RPMI8226 (cell line): ENCODE measurements around the gene NETO2.
"Not testable (repeated sequence)": the region's sequence is repeated elsewhere in the genome, so short reads cannot be mapped to it uniquely, and the experiment has no call there.

Experiments used
- DNase-seq: peaks from one replicate; pipeline ENCODE4 v3.0.0-alpha.2; 2015

The NETO2 gene, protein sequence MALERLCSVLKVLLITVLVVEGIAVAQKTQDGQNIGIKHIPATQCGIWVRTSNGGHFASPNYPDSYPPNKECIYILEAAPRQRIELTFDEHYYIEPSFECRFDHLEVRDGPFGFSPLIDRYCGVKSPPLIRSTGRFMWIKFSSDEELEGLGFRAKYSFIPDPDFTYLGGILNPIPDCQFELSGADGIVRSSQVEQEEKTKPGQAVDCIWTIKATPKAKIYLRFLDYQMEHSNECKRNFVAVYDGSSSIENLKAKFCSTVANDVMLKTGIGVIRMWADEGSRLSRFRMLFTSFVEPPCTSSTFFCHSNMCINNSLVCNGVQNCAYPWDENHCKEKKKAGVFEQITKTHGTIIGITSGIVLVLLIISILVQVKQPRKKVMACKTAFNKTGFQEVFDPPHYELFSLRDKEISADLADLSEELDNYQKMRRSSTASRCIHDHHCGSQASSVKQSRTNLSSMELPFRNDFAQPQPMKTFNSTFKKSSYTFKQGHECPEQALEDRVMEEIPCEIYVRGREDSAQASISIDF

GRCh38 chr16:47143677-47144558 lies at the start of gene NETO2:
Gene NETO2 (minus strand): TSS chr16:47143945. CDS start chr16:47143612, 333 bp downstream.
- DNase-seq: peak; percentile 87

GRCh38 chr16:47182318-47182717 lies 38.6 kb upstream of the NETO2 start:
- DNase-seq: no peak

- not testable (repeated sequence) for DNase-seq
These were observed 37.3 kb upstream of the NETO2 start for GRCh38 chr16:47181066-47181465.

DNA sequence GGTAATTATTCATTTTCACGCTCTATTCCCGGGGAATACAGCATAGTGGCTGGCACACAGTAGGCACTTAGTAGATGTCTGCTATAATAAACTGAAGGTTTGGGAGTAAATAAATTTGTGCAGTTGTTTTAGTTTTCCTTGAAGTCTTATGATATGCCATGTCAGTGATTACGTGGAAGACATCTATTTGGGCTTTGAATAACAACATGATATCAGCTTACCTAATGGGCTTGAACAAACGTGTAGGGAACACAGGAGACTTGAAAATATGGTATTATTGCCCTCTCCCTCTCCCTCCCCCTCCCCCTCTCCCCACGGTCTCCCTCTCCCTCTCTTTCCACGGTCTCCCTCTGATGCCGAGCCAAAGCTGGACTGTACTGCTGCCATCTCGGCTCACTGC lies 36.3 kb upstream of the NETO2 start:
- DNase-seq: no peak

GRCh38 chr16:47175152-47175551 lies 31.4 kb upstream of the NETO2 start:
- no peak for DNase-seq

- DNase-seq: no peak
These were observed 19.1 kb upstream of the NETO2 start for GRCh38 chr16:47162670-47163420.

GRCh38 chr16:47161464-47161863 lies 17.7 kb upstream of the NETO2 start:
- DNase-seq: no peak

- no peak for DNase-seq
These were observed 16.7 kb upstream of the NETO2 start for GRCh38 chr16:47160422-47160821.

DNA sequence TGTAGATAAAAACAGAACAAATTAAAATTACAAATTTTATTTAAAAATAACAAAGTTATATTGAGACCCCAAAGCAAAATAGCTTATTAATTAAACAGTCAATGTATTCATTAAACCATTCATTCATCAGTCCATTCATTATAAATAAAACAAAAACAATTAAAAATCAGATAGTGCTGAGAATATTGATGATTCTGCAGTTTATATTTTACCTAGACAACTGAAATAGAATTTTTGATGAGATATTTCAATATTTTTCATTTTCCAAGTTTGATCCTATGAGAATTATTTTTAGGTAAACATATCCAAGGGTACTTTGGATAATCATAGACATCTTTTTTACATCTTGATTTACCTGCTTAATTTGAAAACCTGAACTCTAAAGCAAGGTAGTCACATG lies 15.2 kb upstream of the NETO2 start:
- DNase-seq: no peak

GRCh38 chr16:47156680-47157215 lies 13.0 kb upstream of the NETO2 start:
- DNase-seq: no peak

- not testable (repeated sequence) for DNase-seq
These were observed 8.8 kb upstream of the NETO2 start for GRCh38 chr16:47152501-47152900.

DNA sequence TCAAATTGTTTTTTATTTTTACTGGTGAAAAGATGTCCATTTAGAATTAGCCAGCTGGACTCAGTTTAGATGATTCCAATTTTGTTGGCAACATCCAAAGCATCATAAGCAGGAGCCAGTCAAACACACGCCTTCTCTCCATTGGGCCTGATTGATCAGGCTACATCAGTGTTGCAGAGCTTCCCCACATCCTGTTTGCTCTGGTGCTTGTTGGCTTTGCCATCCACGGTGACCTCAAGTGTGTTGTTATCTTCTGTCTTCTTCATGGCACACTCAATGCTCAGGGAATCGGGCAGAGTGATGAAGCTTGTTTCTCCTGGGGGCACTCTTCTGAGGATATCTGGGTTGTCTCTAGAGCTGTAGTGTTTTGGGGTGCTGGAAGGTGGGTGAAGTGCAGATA lies 6.3 kb upstream of the NETO2 start:
- no peak for DNase-seq

DNA sequence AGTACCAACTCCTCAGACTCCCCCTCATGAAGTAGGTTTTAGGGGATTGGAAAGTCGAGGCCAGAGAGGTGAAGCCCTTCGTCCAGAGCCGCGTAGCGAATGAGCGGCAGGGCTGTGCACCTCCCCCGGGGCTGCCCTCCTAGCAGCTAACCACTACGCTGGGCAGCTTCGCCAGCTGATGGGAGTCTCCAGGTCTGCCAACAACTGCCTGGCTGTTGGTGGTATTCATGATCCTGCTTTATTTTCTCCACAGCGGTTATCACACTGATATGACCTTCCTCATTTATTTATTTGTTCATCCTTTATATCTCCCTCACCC lies 773 bp upstream of the NETO2 start:
- DNase-seq: no peak

GRCh38 chr16:47142821-47143676 lies 696 bp downstream of the NETO2 start:
- peak; percentile 92 for DNase-seq

DNA sequence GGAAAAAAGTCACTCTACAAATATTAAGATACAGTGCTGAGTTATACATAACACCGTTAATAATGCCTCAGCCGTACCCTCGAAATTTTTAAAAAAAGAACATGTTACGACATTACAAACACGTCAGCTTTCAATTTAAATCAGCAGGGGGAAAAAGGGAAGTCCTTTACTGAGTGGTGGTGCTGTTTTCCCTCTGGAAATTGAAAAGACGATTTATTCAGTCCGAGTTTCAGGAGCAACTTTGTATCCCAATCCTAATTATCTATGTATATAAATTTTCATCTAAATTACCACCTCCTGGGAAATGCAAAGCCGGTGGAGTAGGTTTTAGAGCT lies 1.3 kb downstream of the NETO2 start:
- peak; percentile 54 for DNase-seq

GRCh38 chr16:47141773-47142485 lies 1.8 kb downstream of the NETO2 start:
- DNase-seq: peak; percentile 96

- DNase-seq: no peak
These were observed 3.1 kb downstream of the NETO2 start for GRCh38 chr16:47140686-47141085.

GRCh38 chr16:47139561-47140185 lies 4.1 kb downstream of the NETO2 start:
- DNase-seq: no peak

DNA sequence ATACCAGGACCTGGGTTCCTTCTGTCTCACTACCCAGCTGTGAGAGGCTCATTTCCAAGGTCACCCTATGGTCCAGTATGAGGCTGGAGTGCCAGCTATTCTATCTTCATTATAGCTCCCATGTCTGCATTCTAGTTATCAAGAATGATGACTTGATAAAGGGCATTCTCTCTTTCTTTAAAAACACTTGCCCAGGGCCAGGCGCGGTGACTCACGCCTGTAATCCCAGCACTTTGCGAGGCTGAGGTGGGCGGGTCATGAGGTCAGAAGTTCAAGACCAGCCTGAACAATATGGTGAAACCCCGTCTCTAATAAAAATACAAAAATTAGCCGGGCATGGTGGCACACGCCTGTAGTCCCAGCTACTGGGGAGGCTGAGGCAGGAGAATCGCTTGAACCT lies 5.8 kb downstream of the NETO2 start:
- not testable (repeated sequence) for DNase-seq

- DNase-seq: peak; percentile 10
These were observed 7.5 kb downstream of the NETO2 start for GRCh38 chr16:47136099-47136842.
